ENCODE data around the gene BICC1.

Gene BICC1

DNA sequence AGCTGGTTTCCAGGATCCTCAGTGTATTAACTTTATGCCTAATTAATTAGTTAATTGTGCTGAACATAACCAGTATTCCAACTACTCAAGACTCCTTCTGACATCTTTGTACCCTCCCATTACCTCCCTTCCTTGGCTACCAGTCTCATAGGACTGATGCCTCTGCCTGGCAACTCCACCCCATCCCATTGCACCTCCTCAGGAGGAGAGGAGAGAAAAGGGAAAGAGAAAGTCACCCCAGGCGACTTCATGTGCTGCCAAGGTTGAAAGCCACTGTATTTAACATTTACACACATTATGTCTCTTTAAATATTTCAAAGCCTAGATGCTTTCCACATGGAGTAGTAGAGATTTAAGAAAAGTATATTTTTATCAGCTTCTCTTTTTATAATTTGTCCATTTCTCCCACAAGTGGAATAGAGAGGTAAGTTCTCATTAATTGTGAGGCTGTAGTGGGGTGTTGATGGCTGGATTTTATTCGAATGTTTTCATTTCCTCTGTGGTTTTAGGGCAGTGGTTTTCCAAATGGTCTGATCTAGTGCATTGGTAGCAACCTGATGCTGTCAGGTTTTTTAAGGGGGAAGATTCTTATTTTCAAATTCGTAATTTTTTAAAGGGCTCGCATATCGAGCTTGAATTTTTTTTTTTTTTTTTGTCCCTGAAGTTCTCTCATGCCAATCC is 148.0 kb downstream of the BICC1 start:
- no peak for FAIRE-seq

DNA sequence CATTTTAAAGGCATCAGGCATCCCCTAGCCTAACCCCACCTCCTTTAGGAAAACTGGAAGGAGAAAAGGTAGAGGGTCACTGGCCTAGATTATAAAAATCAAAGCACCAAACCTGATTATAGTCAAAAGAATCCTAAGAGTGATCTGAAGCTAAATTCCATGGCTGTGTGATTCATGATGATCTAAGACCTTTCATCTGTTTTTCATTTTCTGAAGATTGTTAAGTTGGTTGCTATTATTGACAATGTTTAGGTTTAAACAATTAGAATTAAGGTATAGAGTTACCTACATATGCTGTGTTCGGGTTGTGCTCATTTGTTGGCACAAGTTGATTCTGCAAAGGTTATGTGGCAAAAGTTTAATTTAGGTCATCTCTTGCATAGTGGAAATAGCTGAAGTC is 148.7 kb downstream of the BICC1 start:
- FAIRE-seq, result no peak

DNA sequence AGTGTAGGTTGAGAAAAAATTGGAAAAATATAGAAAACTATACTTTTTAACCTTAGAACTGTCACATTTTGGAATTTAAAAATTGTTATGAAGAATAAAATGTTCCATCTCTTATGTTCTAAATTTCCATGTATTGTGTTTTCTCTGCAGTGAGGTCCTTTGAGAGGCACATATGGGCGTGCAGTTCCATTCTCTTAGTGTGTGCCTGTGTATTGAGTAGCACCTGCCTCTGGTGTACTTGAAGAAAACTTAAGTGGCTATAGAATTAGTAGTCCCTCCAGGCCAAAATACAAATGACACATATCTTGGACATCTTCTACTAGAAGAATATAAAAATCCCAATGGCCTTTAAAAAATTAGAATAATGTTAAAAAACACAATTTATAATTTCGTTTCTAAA is 149.2 kb downstream of the BICC1 start:
- no peak for FAIRE-seq

DNA sequence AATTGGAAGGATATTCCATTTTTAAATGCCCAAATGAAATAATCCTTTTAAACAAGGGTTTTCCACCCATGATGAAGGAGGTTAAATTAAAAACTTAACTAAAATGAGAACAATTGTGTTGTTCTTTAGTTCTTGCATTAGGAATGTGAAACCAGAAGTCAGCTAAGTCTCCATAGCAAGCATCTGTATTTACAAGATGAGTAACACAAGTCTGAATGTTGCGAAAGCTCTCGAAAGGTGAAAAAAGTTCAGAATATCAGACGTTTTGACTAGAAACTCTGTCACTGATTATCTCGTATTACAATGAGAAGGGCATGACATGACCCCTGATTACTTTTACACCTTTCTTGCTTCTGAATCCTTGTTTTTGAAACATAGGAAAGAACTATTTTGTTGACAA is 149.6 kb downstream of the BICC1 start:
- no peak for FAIRE-seq

DNA sequence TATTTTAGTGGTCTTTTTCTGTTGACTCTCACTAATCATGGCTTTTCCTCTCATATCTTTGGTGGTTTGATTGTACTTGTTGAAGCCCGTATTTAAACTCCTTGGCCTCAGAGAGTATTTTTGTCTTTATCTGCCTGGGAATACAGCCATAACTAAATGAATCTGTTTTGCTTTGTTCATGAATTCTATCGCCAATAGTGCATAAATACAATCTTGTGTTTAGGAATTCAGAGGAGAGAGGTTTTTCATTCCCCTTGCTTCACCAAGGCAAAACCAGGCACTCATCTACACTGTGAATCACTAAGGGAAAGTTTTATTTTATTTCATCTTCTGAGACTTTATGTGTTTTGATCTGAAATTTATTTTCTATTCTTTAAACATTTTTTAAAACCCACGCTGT is 152.7 kb downstream of the BICC1 start:
- FAIRE-seq, result no peak

DNA sequence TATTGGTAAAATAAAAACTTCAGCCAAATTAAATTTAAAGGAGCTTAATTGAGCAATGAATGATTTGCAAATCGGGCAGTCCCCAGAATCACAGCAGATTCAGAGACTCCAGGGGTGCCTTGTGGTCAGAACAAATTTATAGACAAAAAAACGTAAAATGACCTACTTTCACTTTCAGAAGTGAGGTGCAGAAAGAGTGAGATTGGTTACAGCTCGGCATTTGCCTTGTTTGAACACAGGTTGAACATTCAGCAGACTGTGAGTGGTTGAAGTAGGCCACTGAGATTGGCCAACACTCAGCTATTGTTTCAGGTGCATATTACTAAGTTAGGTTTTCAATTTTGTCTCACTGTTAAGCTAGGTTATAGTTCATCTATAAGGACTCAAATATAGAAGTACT is 153.4 kb downstream of the BICC1 start:
- FAIRE-seq, result no peak

DNA sequence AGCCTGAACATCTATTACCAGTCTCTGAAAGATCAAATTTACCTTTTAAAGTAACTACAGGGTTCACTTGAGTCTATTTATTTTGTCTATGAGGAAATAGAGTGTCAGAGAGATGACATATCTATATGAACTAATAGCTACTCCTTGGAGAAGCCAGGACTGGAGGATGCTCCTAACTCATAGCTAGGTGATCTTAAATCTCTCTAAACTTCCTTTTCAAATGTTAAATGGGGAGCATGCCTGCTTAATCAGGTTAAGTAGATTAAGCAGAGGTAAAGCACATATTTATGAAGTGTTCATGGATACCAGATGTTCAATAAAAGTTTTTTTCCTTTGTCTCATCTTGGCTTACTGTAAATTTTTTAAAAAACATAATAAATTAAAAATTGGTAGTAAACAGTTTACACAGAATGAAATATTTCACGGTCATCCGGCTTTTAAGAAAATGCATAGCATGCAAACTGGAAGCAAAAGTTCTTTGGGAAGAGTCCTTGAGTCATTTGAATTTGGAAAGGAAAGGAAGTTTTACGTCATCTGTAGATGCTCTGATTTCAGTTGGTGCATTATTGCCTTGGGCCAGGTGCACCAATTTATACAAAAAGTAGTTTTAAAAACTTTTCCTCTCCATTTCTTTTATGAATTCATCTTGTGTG is 155.1 kb downstream of the BICC1 start:
- no peak for FAIRE-seq

DNA sequence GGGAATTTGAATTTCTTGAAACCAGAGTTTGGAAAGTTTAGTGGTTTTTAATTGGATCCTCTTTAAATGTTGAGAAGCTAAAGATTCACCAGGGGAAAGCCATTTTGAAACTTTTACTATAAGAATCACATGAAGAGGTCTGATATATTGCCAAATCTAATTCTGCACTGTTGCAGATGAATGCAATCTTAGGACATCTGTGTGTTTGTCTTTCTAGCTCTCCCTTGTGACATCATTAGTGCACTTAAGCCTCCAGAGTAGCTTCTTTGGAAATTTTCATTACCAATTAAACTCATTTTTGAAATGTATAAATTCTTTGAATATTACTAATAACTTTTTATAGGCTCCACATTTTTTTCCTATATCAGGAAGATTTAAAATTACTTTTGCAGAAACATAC is 160.2 kb downstream of the BICC1 start:
- FAIRE-seq, result no peak

DNA sequence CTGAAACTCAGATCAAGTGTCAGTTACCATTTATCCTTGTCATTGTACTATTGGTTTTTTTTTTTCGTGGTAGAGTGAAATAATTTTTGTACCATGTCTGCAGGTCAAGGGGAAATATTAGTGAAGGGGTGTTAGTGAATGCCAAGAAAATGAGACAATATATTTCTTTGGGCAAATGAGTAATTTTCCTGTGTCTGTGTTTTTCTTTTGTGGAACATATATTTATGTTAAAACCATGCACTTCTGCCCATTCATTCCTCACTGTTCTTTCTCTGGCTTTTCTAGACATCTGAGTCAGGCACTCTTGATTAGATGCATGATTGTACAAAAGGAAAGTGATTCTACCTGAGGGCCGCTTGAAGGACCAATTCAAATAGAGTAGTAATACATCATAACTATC is 161.6 kb downstream of the BICC1 start:
- FAIRE-seq, result no peak

DNA sequence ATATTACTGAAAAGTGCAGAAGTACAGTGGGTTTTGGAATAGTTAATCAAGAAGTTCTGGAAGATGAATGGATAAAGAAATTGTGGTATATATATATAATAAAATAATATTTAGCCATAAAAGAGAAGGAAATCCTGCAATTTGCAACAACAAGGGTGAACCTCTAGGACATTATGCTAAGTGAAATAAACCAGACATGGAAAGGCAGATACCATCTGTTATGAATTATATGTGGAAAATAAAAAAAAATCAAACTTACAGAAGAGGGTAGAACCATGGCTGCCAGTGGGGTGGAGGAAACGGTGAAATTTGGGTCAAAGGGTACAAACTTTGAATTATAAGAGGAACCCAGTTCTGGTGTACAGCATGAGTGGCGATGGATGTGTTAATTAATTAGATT is 162.6 kb downstream of the BICC1 start:
- no peak for FAIRE-seq

DNA sequence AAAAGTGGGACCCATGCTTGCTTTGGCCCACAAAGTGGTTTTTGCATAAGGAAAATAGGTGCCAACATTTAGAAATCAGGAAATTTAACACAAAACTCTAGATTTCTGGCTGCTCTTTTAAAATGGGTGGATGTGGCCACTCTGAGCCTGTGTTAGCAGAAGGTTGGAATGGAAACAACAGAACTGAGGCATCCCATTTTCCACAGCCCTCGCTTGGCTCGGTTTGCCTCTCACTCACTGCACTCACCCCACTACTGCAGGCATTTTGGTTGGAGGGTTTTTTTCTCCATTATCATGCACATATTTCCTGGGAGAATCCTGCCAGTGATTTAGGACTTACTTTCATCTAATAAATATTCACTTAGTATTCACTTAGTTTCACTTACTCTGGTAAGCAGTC is 178.9 kb downstream of the BICC1 start:
- FAIRE-seq, result no peak

DNA sequence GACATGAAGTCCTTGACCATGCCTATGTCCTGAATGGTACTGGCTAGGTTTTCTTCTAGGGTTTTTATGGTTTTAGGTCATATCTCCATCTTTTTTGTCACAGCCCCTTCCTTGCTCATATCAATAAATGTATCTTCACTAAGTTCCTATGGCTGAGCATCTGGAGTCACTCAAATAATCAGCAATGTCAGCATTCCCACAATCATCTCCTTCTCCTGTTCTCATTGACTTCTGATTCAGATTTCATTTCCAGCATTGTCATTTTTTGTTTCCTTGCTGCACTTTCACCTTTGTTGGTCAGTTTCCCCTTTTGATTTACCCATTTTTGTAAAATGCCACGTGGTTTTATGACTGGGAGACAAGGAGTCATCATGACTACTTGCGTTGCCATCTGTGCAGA is 181.2 kb downstream of the BICC1 start:
- FAIRE-seq, result no peak

DNA sequence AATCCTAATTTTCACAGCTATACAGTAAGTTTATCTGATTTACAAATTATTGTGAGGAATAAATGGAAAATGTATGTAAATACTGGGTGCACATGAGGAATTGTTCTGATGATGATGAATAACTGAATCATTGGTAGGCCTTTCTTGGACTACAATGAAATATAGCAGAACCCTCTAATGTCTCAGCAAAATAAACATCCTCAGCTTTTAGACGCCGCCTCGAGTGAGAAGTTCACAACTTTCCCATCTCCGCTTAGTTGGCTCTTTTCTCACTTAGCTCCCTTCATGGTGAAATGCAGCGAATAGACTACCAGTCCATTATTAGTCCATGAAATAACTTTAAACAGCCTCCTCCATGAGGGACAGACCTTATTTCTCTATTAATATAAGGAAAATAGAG is 182.3 kb downstream of the BICC1 start:
- FAIRE-seq, result no peak

DNA sequence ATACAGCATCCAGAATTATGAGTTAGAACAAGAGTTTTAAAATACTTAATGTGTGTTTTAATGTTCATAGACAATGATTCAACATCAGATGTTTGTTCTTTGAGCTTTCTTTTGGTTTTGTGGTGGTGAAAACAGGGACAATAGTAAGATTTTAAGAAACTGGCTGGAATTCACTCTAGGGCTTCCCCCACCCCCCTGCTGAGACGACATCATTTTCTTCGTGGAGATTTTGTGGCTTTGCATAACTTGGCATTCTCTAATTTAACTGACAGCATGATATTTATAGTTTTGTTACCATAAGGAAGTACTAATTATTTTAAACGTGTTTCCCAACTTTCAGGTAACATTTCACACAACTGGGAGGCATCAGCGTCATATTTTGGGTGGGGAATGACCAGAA is 184.1 kb downstream of the BICC1 start:
- no peak for FAIRE-seq

DNA sequence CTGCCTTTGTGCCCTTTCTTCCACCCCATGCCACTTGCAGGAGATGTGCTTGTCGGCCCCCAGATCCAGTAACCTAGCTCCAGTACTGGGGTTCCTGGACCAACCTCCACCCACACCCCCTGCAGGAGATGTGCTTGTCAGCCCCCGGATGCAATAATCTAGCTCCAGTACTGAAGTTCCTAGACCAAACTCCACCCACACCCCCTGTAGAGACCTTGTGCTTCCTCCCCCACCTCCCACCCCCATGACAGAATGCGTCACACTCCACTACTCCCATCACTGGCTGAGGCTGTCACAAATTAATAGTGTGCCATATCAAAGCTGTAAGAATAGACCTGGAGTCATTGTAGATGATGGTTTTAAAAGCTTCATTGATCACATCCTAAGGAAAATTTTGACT is 185.0 kb downstream of the BICC1 start:
- FAIRE-seq, result no peak

DNA sequence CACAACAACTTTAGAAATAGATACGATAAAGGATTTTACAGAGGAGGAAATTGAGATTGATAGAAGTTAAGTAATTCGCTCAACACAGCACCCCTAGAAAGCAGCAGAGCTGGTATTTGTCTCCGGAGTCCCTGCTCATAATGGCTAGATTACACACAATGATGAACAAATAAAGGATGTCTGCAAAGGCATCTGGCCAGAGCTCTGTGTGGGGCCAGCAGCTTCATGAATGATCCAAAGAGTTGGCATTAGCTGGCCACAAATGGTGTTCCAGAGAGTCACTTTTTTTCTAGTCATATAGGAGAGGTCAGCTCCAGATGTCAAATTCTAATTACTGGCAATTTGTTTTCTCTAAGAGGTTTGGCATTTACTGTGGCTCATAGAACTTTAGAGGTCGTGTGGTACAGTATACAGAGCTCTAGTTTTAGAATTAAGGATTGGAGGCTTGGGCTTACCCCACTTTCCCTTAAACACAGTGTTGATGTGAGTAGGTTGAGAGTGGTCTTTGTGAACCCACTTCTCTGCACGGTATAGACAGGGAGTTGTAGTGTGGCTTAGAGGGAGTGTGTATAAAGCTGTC is 186.2 kb downstream of the BICC1 start:
- FAIRE-seq, result no peak

DNA sequence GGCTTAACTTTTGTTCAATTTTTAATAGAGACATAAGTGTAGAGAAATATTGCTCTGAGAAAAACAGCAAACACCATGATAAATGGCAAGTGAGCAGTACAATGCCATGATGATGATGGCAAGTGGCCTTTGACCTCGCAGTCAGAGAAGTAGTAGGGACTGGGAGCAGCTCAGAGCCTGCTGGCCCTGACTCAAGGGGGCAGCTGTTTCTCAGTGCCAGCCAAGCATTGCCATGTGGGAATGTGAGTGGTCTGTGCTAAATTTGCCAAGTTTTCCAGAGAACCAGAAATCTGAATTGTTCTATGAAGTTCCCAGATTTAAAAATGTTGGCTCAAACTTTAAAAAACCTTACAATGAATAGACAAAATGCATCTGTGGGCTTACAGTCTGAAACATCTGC is 187.9 kb downstream of the BICC1 start:
- FAIRE-seq, result no peak

DNA sequence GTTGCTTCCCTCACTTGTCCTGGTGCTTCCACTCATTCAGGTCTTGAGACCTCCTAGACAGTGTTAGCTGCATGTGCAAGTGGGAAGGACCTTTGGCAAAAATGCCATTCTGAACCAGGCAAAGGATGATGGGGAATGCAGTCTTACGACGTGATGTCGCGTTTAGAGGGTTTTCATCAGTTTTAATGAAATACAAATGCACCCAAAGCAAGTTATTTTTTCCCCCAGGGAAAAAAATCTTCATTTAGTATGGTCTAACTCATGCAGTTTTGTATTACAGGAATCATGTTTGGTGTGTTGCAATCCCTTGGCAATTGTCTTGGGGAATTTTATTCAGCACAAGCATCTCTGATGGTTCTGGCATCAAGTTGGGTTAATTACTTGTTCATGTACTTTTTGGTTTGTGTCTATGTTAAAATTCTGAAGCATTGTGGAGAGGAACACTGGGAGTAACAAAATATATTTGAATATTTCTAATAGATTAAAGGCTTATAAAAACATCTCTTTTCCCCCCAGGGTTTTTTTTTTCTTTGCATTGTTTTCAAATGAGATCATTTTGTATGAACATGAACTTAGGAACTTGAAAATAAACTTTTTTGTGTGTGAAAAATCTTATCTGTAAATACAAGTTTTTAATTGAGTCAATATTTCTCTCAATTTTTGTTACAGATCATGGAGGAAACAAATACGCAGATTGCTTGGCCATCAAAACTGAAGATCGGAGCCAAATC is 188.9 kb downstream of the BICC1 start:
- FAIRE-seq, result no peak

DNA sequence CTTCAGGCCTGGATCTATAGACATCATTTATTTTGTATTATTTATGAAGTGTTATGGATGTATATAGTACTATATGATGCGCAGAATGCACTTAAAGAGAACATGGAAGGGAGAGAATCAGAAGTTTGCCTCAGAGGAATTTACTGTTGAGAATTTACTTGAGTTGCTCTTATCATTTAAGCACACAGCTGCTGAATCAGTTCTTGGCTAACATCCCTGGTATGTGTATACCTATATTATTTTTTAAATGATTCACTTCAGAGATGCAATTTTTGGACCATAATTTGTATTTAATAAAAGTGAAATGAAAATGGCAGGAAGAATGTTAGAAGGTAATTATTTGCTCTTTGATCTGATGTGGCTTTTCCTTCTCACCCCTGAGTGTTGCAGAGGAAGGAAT is 191.6 kb downstream of the BICC1 start:
- no peak for FAIRE-seq

DNA sequence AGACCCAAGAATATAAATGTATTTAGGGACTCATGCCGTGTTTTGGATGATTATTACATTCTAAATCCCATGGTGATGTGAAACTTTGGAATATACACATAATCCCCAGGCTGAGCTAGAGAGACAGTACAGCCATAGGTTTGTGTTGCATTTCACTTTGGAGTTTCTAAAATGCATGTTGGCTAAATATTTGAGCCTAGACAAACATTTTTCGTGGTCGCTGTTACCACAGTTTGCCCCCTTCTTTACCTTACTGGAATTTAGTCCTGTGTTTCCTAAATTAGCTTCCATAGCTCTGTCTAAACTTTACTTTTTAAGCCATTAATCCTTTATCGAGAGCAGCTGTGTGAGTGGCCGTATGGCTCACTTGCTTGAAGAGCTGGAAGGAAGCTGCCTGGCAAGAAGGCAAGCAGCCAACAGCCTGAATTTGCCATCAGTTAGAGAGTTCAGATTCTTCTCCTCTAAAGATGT is 192.0 kb downstream of the BICC1 start:
- FAIRE-seq, result no peak

DNA sequence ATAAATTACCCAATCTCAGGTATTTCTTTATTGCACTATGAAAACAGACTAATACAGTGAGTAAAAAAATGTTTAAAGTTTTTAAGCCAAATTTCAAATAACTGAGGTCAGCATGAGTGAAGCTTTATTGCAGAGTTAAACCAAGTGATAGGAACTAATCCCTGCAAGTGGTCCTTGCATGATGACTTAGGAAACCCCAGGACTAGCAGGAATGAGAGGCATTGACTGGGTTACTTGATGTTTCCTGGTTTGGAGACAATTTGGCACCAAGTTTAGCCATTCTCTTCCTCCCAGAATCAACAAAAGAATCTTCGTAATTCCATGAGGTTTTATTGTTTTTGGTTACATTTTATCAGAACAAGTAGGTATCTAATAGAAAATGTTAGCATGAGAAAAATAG is 194.2 kb downstream of the BICC1 start:
- FAIRE-seq, result no peak

DNA sequence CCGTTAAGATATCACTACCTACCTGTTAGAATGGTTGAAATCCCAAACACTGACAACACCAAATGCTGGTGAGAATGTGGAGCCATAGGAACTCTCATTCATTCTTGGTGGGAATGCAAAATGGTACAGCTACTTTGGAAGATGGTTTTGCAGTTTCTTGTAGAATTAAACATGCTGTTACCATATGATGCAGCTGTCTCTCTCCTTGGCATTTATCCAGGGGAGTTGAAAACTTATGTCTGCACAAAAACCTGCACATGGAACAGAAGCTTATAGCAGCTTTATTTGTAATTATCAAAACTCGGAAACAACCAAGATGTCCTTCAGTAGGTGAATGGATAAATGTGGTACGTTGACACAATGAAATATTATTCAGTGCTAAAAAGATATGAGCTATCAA is 199.5 kb downstream of the BICC1 start:
- FAIRE-seq, result no peak

DNA sequence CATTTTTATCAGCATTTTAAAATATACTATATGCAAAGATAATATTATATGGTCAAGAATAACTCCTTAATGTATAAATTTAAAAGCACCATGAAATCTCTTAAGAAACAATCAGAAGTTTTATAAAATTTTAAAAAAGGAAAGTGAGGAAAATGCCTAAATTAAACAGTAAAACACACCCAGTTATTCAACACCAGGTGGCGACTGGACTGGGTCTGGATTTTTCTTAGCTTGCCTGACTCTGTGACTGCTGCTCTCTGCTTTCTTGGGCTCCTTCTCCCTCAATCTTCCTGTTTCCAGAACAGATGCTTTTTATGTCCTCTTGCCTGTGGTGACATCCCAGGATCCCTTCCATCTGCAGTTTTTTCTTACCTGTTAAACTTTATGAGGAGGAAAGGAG is 200.3 kb downstream of the BICC1 start:
- FAIRE-seq, result no peak

DNA sequence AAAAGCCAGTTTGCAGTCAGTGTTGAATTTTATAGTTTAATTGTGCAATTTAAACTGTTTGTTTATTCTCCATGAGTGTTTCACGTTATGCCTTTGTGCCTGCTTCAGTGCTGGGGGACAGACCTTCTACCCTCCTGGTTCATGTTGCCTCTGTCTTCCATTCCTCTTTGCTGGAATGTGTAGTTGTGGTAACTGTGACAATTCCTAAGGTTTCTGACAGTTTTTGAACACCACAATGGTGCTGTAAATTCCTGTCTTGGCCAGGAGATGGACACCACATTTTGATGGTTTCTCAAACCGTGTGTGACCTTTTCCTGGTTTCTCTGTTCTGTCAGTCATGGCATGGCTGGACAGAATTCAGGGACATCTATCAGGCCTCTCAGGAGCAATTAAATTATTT is 201.7 kb downstream of the BICC1 start:
- no peak for FAIRE-seq

All from colon (tissue), 2 donors.